Upper lobe of right lung (tissue), 1 donor: ENCODE measurements around the gene ESRRG. TPM values are rescaled to one million over a fixed set of nuclear protein-coding genes. Genes with fewer than 3 reads are reported as not detected.

Source experiments
- ATAC-seq: fragments of 200-7000 bp; cut with Tn5 transposase; one replicate; pipeline ENCODE4 v1.9.1; 2020; ENCODE audit warnings: mild to moderate bottlenecking, moderate library complexity
- DNase-seq: peaks from one replicate; pipeline ENCODE4 v3.0.0-alpha.2; 2020
- H3K27ac ChIP-seq: fragments of 200-600 bp; one replicate; pipeline ENCODE4 v1.8.0; 2022
- H3K27me3 ChIP-seq: fragments of 200-600 bp; one replicate; pipeline ENCODE4 v1.8.0; 2022; ENCODE audit warnings: mild to moderate bottlenecking
- H3K36me3 ChIP-seq: fragments of 200-600 bp; one replicate; pipeline ENCODE4 v1.8.0; 2022
- H3K4me1 ChIP-seq: fragments of 200-600 bp; one replicate; pipeline ENCODE4 v1.8.0; 2022
- H3K4me3 ChIP-seq: fragments of 200-600 bp; one replicate; pipeline ENCODE4 v1.8.0; 2022; ENCODE audit warnings: mild to moderate bottlenecking
- H3K9me3 ChIP-seq: fragments of 200-600 bp; one replicate; pipeline ENCODE4 v1.8.0; 2022
- intact Hi-C: fragments of 100-400 bp; cut with DNase I; formaldehyde crosslinking; loops from one replicate; pipeline ENCODE4 v1.11.0; 2022
- total RNA-seq: library from RNA; stranded (reverse); fragmentation: NEBNext Ultra II Directional; extraction: Animal tissue kit (Norgen Biotek cat#: 25700); gene quantifications from one replicate; pipeline ENCODE4 v1.2.1, GENCODE V29; 2021
- TF ChIP-seq, protein P1 (sequence below): fragments of 200-600 bp; IDR thresholded peaks from one replicate; pipeline ENCODE4 v1.8.0; 2022; ENCODE audit warnings: antibody characterized with exemption
- donor health status: DM: no; HTN: yes; CAD: no; lungs with severe emphysema.

ESRRG gene
- total RNA-seq, 1 donor from 2014 or later = 0.29 TPM

DNA sequence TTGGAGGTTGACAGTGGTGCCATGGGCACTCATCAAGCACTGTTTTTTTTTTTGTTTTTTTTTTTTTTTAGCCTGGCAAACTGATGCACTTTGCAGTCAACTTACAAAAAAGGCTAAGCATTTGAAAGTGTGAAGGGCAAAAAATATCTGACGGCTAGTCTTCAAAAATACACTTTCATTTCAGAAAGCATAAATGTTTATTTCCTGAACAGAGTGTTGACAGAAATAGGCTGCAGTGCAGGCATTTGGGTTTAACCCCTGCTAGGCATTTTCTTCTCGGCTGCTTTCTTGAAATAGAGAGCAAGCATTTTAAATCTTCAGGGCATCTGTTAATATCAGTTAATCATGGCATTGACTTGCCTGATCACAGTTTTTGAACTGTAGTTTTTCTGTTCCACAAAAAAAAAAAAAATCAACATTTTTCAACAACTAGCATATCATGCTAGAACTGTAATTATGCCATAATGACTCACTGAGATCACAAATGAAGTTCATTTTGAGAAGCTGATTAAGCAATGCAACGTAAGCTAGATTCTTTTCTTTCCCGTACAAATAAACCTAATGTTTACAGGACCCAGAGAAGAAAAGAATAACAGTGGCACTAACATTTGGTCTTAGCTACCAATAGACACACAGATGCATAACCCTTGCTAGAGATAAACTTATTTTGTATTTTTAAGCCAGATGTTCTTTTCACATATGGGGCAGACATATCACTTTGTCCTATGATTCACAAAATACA lies 199.6 kb downstream of the ESRRG start:
- DNase-seq (no peak), ATAC-seq (no peak)
- Histone ChIP-seq H3K4me3 (no peak overlapping the region), H3K27ac (no peak overlapping the region), H3K27me3 (no peaks in the 10 kb centered on the region), H3K4me1 (no peaks in the 10 kb centered on the region), H3K9me3 (no peaks in the 10 kb centered on the region), H3K36me3 (no peaks in the 10 kb centered on the region)
- TF ChIP-seq, protein P1, sequence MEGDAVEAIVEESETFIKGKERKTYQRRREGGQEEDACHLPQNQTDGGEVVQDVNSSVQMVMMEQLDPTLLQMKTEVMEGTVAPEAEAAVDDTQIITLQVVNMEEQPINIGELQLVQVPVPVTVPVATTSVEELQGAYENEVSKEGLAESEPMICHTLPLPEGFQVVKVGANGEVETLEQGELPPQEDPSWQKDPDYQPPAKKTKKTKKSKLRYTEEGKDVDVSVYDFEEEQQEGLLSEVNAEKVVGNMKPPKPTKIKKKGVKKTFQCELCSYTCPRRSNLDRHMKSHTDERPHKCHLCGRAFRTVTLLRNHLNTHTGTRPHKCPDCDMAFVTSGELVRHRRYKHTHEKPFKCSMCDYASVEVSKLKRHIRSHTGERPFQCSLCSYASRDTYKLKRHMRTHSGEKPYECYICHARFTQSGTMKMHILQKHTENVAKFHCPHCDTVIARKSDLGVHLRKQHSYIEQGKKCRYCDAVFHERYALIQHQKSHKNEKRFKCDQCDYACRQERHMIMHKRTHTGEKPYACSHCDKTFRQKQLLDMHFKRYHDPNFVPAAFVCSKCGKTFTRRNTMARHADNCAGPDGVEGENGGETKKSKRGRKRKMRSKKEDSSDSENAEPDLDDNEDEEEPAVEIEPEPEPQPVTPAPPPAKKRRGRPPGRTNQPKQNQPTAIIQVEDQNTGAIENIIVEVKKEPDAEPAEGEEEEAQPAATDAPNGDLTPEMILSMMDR = no peak
- intact Hi-C loops = no loop called here

DNA sequence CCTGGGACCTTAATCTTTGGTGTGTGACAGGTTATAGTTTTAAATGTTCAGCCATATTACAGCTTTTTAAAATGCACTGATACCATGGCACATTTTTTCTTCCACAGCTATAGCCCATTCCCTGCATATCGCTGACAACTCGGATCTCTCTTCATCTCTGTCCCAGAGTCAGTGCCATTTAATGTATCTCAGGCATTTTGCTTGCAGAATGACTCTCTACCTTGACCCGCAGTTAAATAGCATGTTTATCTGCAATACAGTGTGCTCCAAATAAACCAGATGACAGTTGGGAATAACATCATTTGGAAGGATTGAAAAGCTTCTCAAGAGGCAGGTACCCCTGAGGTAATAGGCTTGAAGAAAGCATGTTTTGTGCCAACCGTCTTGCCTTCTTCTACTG lies 200.2 kb downstream of the ESRRG start:
- DNase-seq = no peak
- Histone ChIP-seq H3K27me3 (no peaks in the 10 kb centered on the region), H3K9me3 (no peaks in the 10 kb centered on the region), H3K36me3 (no peaks in the 10 kb centered on the region), H3K27ac (no peak overlapping the region), H3K4me3 (no peak overlapping the region), H3K4me1 (no peaks in the 10 kb centered on the region)
- ATAC-seq = no peak
- intact Hi-C loops = no loop called here
- TF ChIP-seq, protein P1 = no peak

DNA sequence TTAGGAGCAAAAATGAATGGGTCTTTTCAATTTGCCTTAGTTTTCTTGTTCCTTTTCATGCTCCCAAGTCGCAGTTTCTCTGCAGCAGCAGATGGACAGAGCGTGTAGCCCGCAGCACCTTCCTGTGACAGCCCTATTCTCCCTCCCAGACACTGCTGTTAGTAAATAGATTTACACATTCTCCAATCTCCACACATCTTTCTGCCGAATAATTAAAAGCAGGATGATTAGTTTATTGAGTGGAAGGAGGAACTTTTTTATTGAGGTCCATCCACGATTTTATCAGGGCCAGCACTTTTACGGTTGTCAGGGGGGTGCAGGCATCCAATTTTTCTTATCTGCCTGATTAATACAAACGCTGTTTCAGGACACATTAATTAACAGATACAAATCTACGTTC lies 201.8 kb downstream of the ESRRG start:
- Histone ChIP-seq H3K4me3 (no peak overlapping the region), H3K36me3 (no peaks in the 10 kb centered on the region), H3K27me3 (no peaks in the 10 kb centered on the region), H3K27ac (no peak overlapping the region), H3K9me3 (no peaks in the 10 kb centered on the region), H3K4me1 (no peaks in the 10 kb centered on the region)
- ATAC-seq (no peak), DNase-seq (no peak)
- intact Hi-C loops = no loop called here
- TF ChIP-seq, protein P1 = no peak

DNA sequence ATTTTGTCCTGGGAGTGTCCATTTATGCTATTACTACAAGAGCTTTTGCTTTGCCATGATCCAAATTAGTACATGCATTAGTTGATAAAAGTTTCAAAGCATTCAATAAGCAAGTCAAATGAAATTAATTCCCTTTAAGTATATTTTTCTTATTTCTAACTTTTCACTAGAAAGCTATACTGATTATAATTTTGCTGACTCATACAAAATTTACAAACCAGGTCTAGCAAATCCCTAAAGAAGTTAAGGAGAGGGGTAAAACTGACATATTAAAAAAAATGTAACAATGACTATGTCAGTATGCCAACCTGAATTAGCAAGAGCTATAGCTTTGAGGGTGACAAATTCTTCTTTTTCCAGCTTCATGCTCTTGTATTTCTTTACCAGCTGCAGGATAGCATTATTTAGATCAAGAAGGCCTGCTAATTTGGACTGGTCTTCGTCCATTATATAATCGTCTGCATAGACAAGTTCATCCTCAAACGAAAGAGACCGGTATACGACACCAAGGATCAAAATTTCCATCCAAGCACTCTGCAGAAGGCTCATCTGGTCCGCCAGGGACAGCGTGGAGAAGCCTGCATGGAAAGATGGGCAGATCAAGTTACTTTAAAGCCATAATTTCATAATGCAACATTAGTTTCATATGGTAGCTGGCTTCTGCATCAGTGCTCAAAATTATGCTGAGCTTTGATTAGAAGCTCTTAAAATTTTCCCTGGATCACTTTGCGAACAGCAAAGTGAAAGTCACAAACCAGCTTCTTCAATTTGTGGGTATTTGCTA lies 204.2 kb downstream of the ESRRG start:
- Histone ChIP-seq H3K4me3 (no peak overlapping the region), H3K4me1 (no peaks in the 10 kb centered on the region), H3K27me3 (no peaks in the 10 kb centered on the region), H3K36me3 (no peaks in the 10 kb centered on the region), H3K27ac (no peak overlapping the region), H3K9me3 (no peaks in the 10 kb centered on the region)
- TF ChIP-seq, protein P1 = no peak
- intact Hi-C loops = no loop called here
- DNase-seq (no peak), ATAC-seq (no peak)

DNA sequence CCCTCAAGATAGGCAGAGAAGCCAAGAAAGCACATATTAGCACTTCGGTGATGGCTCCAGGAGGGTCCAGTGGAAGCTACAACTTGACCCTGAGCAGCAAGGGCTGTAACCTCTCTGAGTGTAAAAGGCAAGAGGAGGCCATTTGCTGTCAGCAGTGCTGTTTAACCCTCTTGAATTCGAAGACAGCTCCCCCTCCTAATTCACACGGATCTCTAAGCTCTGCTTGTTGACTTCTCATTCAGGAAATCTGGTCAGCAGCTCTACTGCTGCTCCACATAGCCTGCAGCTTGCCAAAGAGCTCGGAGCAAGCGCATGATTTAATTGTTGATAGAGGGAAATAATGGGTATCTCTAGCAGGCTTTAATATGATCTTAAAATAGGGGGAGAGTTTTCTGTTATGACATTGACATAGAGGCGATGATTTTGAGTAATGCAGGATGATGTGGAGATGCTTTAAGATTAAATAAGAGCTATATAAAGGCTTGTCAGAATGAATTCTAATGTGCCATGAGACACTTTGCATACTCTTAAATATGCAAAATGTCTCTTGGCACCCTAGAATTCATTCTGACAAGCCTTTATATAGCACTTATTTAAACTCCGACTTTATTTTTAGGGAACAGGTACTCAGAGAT lies 220.6 kb downstream of the ESRRG start:
- H3K9me3 ChIP-seq = no peaks in the 10 kb centered on the region
- H3K27me3 ChIP-seq = no peaks in the 10 kb centered on the region
- DNase-seq (no peak), ATAC-seq (no peak)
- intact Hi-C loops = no loop called here
- H3K4me3 ChIP-seq = no peak overlapping the region
- H3K36me3 ChIP-seq = no peaks in the 10 kb centered on the region
- no peak overlapping the region for H3K27ac ChIP-seq
- no peaks in the 10 kb centered on the region for H3K4me1 ChIP-seq
- TF ChIP-seq, protein P1 = no peak
